WTC11 (cell line): ENCODE measurements around the gene NAA60. TPM values are rescaled to one million over a fixed set of nuclear protein-coding genes. Genes with fewer than 3 reads are reported as not detected.

ENCODE experiments used
- ATAC-seq: fragments of 200-7000 bp; cut with Tn5 transposase; 2 replicates; pipeline ENCODE4 v1.10.0; 2021; ENCODE audit warnings: mild to moderate bottlenecking, moderate library complexity
- CTCF ChIA-PET: fragments of 300-600 bp; sonication (Branson Sonifier 250); formaldehyde crosslinking; loops from one replicate; lab custom pipeline; 2021; ENCODE audit warnings: antibody characterized with exemption; lab: Charles Lee
- POLR2A ChIA-PET: fragments of 350-600 bp; sonication (Branson Sonifier 250); formaldehyde crosslinking; loops from one replicate; lab custom pipeline; 2021; ENCODE audit warnings: antibody characterized with exemption; lab: Charles Lee
- DNase-seq: peaks from one replicate; pipeline ENCODE4 v3.0.0; 2021; ENCODE audit warnings: low spot score
- H3K27ac Mint-ChIP-seq: 2 replicates; pipeline ENCODE4 v1.8.0; 2021; ENCODE audit warnings: mixed read lengths
- H3K27me3 Mint-ChIP-seq: 2 replicates; pipeline ENCODE4 v1.8.0; 2021; ENCODE audit warnings: low read depth, mild to moderate bottlenecking, moderate library complexity, mixed read lengths
- H3K36me3 Mint-ChIP-seq: 2 replicates; pipeline ENCODE4 v1.8.0; 2021; ENCODE audit warnings: mixed read lengths
- H3K4me1 Mint-ChIP-seq: 2 replicates; pipeline ENCODE4 v1.8.0; 2022; ENCODE audit warnings: mixed read lengths
- H3K4me3 Mint-ChIP-seq: 2 replicates; pipeline ENCODE4 v1.8.0; 2021; ENCODE audit warnings: mild to moderate bottlenecking, moderate library complexity, mixed read lengths
- H3K9me3 Mint-ChIP-seq: 2 replicates; pipeline ENCODE4 v1.8.0; 2021; ENCODE audit warnings: mixed read lengths
- FOXK1 ChIP-seq: sonication (generic); formaldehyde crosslinking; IDR thresholded peaks from 2 replicates; pipeline ENCODE4 v1.8.0; 2022; ENCODE audit warnings: mild to moderate bottlenecking, moderate library complexity, missing genetic modification reagents
- FOXP1 ChIP-seq: sonication (generic); formaldehyde crosslinking; IDR thresholded peaks from 2 replicates; pipeline ENCODE4 v1.8.0; 2022; ENCODE audit warnings: missing genetic modification reagents, mild to moderate bottlenecking, moderate library complexity, borderline replicate concordance
- GRHL2 ChIP-seq: fragments of 250-450 bp; sonication (Bioruptor Pico); IDR thresholded peaks from 2 replicates; pipeline ENCODE4 v1.8.0; 2022; ENCODE audit warnings: mild to moderate bottlenecking, moderate library complexity; ENCODE audit not compliant: insufficient replicate concordance, severe bottlenecking
- NFYB ChIP-seq: sonication (generic); formaldehyde crosslinking; conservative IDR thresholded peaks from 2 replicates; pipeline ENCODE4 v1.8.0; 2022; ENCODE audit warnings: low read depth, missing genetic modification reagents
- SOX15 ChIP-seq: fragments of 250-450 bp; sonication (Bioruptor Pico); IDR thresholded peaks from 2 replicates; pipeline ENCODE4 v1.9.0; 2021; ENCODE audit warnings: mild to moderate bottlenecking
- ZNF219 ChIP-seq: sonication (generic); formaldehyde crosslinking; IDR thresholded peaks from 2 replicates; pipeline ENCODE4 v1.8.0; 2023; ENCODE audit warnings: missing genetic modification reagents, mild to moderate bottlenecking, borderline replicate concordance
- ZNF416 ChIP-seq: fragments of 250-450 bp; sonication (Bioruptor Pico); IDR thresholded peaks from 2 replicates; pipeline ENCODE4 v1.9.0; 2021; ENCODE audit warnings: mild to moderate bottlenecking, inconsistent platforms
- total RNA-seq: library from RNA; stranded (reverse); gene quantifications from 3 replicates; pipeline ENCODE4 v1.2.3, GENCODE V29; 2021
- TF ChIP-seq, protein P1 (sequence below): sonication (generic); formaldehyde crosslinking; IDR thresholded peaks from 2 replicates; pipeline ENCODE4 v1.8.0; 2023; ENCODE audit warnings: mild to moderate bottlenecking, missing genetic modification reagents
- TF ChIP-seq, protein P2 (sequence below): sonication (generic); formaldehyde crosslinking; IDR thresholded peaks from 2 replicates; pipeline ENCODE4 v1.8.1; 2022; ENCODE audit warnings: low read depth, mild to moderate bottlenecking, moderate library complexity, missing genetic modification reagents, borderline replicate concordance
- TF ChIP-seq, protein P3 (sequence below): fragments of 250-450 bp; sonication (Bioruptor Pico); IDR thresholded peaks from 2 replicates; pipeline ENCODE4 v1.9.0; 2021; ENCODE audit warnings: mild to moderate bottlenecking
- TF ChIP-seq, protein P4 (sequence below): sonication (generic); formaldehyde crosslinking; IDR thresholded peaks from 2 replicates; pipeline ENCODE4 v1.8.1; 2023; ENCODE audit warnings: mild to moderate bottlenecking, missing genetic modification reagents, moderate library complexity
- TF ChIP-seq, protein P5 (sequence below): sonication (generic); formaldehyde crosslinking; IDR thresholded peaks from 2 replicates; pipeline ENCODE4 v1.8.1; 2023; ENCODE audit warnings: mild to moderate bottlenecking, missing genetic modification reagents
- TF ChIP-seq, protein P6 (sequence below): sonication (generic); formaldehyde crosslinking; IDR thresholded peaks from 2 replicates; pipeline ENCODE4 v1.8.0; 2023; ENCODE audit warnings: missing genetic modification reagents, mild to moderate bottlenecking, borderline replicate concordance

NAA60 gene
- total RNA-seq, 1 experiment from 2014 or later, result 50.3 TPM

DNA sequence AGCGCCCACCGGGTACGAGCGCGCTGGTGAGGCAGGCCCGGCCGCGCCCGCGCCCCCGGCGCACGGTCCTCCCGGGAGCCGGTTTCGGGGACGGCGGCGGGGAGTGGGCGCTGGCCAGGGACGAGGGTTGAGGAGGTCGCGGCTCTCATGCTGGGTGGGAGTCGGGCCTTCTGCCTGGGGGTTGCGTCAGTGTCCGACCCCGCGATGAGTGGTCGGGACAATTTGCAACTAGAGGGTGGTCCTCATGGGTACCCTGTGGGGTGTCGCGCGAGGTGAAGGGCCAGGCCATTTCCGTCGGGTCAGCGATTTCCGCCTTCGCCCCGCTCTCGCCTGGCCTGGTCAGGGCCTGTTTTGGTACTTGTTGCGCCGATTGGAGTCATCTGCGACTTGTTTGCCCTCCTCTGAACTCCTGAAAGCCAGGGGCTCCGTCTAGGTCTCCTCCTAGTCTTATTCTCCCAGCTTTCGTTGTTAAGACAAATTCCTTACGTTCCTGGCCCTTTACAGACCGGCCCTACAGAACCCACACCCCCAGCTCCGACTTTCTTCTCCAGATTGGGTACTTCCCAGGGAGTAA is 14.9 kb downstream of the NAA60 start:
- Mint-ChIP-seq H3K36me3 (no peaks in the 10 kb centered on the region), H3K27me3 (no peaks in the 10 kb centered on the region; the same call in 1 of the 2 replicates), H3K9me3 (no peaks in the 10 kb centered on the region), H3K27ac (peak overlapping the region; percentile 71), H3K4me1 (peaks cover 37% of the 10 kb centered on the region), H3K4me3 (peak overlapping the region; percentile 87)
- ChIA-PET POLR2A (interaction anchor here (1.0 kb wide), 1 partner anchor 15 kb away, joined by 4 read pairs; the partner anchor contains the start of genes NAA60 and ZNF597), CTCF (no interaction called here)
- ATAC-seq, result peak; percentile 5
- TF ChIP-seq SOX15 (CRISPR knock-in tag) (no peak), FOXK1 (CRISPR knock-in tag) (peak; percentile 19; the same call in 1 of the 2 replicates), ZNF219 (no peak; the same call in 1 of the 2 replicates)
- TF ChIP-seq, protein P1, sequence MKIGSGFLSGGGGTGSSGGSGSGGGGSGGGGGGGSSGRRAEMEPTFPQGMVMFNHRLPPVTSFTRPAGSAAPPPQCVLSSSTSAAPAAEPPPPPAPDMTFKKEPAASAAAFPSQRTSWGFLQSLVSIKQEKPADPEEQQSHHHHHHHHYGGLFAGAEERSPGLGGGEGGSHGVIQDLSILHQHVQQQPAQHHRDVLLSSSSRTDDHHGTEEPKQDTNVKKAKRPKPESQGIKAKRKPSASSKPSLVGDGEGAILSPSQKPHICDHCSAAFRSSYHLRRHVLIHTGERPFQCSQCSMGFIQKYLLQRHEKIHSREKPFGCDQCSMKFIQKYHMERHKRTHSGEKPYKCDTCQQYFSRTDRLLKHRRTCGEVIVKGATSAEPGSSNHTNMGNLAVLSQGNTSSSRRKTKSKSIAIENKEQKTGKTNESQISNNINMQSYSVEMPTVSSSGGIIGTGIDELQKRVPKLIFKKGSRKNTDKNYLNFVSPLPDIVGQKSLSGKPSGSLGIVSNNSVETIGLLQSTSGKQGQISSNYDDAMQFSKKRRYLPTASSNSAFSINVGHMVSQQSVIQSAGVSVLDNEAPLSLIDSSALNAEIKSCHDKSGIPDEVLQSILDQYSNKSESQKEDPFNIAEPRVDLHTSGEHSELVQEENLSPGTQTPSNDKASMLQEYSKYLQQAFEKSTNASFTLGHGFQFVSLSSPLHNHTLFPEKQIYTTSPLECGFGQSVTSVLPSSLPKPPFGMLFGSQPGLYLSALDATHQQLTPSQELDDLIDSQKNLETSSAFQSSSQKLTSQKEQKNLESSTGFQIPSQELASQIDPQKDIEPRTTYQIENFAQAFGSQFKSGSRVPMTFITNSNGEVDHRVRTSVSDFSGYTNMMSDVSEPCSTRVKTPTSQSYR (CRISPR knock-in tag), result no peak
- TF ChIP-seq, protein P2, sequence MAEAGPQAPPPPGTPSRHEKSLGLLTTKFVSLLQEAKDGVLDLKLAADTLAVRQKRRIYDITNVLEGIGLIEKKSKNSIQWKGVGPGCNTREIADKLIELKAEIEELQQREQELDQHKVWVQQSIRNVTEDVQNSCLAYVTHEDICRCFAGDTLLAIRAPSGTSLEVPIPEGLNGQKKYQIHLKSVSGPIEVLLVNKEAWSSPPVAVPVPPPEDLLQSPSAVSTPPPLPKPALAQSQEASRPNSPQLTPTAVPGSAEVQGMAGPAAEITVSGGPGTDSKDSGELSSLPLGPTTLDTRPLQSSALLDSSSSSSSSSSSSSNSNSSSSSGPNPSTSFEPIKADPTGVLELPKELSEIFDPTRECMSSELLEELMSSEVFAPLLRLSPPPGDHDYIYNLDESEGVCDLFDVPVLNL (CRISPR knock-in tag), result no peak
- peak; percentile 35 for DNase-seq

DNA sequence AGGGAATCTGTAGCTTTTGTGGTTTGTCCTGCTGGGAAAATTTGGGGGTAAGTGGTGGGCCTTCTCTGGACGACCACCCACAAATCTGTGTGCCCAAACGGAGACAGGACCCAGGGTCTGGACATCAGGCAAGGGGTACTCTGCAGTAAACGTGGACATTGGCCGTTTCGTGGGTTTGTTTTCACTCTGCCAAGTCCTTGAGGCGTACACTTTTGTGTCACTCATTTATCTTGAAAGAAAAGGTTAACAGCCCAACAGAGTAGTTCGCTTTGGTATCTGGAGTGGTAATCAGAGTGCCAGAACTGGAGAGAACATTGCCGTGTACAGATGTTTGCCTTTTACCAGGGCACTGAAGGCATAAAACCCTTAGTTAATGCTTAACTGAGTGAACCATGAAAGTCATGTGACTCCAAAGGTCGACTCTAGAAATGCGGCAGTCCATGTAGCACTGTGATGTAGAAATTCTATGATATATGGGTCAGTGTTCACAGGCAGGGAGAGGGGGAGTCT is 15.4 kb downstream of the NAA60 start:
- Mint-ChIP-seq H3K27ac (peak overlapping the region; percentile 71), H3K36me3 (no peaks in the 10 kb centered on the region), H3K27me3 (no peaks in the 10 kb centered on the region; the same call in 1 of the 2 replicates), H3K4me1 (peaks cover 37% of the 10 kb centered on the region), H3K4me3 (peak overlapping the region; percentile 87), H3K9me3 (no peaks in the 10 kb centered on the region)
- ATAC-seq (no peak), DNase-seq (no peak)
- TF ChIP-seq, protein P3, sequence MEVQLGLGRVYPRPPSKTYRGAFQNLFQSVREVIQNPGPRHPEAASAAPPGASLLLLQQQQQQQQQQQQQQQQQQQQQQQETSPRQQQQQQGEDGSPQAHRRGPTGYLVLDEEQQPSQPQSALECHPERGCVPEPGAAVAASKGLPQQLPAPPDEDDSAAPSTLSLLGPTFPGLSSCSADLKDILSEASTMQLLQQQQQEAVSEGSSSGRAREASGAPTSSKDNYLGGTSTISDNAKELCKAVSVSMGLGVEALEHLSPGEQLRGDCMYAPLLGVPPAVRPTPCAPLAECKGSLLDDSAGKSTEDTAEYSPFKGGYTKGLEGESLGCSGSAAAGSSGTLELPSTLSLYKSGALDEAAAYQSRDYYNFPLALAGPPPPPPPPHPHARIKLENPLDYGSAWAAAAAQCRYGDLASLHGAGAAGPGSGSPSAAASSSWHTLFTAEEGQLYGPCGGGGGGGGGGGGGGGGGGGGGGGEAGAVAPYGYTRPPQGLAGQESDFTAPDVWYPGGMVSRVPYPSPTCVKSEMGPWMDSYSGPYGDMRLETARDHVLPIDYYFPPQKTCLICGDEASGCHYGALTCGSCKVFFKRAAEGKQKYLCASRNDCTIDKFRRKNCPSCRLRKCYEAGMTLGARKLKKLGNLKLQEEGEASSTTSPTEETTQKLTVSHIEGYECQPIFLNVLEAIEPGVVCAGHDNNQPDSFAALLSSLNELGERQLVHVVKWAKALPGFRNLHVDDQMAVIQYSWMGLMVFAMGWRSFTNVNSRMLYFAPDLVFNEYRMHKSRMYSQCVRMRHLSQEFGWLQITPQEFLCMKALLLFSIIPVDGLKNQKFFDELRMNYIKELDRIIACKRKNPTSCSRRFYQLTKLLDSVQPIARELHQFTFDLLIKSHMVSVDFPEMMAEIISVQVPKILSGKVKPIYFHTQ (CRISPR knock-in tag), result no peak
- TF ChIP-seq, protein P4, sequence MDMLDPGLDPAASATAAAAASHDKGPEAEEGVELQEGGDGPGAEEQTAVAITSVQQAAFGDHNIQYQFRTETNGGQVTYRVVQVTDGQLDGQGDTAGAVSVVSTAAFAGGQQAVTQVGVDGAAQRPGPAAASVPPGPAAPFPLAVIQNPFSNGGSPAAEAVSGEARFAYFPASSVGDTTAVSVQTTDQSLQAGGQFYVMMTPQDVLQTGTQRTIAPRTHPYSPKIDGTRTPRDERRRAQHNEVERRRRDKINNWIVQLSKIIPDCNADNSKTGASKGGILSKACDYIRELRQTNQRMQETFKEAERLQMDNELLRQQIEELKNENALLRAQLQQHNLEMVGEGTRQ (CRISPR knock-in tag), result peak; percentile 40; the same call in 1 of the 2 replicates
- CTCF ChIA-PET, result no interaction called here
- POLR2A ChIA-PET, result interaction anchor here (1.0 kb wide), 1 partner anchor 15 kb away, joined by 4 read pairs; the partner anchor contains the start of genes NAA60 and ZNF597

DNA sequence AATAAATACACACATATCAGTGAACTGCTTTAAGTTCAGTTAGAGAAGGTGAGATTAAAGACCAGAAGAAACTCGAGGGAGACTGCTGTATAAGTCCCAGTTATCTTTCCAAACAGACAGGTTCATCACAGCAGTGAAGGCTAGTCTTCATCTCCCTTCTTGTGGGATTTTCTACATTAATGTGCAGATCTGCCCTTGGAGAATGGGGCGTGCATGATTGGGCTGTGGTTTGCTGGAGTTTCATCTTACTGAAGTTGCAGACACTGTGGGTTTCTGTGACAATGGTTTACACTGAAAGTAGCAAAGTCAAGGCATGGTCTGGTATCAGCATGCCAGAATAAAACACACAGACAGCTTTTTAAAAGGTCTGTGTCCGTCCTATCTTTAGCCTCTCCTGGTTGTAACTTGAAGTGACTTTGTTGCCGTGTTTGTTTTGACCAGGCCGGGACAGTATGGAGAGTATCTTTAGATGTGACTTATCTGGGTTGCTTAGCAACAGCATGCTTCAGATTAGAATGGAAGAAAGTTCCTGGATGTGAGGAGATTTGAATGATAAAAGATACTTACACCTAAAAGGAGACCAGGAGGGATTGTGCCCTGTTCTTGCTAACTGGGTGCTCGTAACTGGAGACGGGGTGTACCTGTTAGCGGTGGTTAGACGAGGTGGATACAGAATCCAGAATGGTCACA is 16.1 kb downstream of the NAA60 start:
- CTCF ChIA-PET, result no interaction called here
- H3K27me3 Mint-ChIP-seq, result no peaks in the 10 kb centered on the region; the same call in 1 of the 2 replicates
- H3K4me1 Mint-ChIP-seq, result peaks cover 43% of the 10 kb centered on the region
- ATAC-seq (no peak; the same call in none of the 2 replicates), DNase-seq (no peak)
- H3K36me3 Mint-ChIP-seq, result no peaks in the 10 kb centered on the region
- H3K9me3 Mint-ChIP-seq, result no peaks in the 10 kb centered on the region
- peak overlapping the region; percentile 71 for H3K27ac Mint-ChIP-seq
- POLR2A ChIA-PET, result no interaction called here
- peak overlapping the region; percentile 87 for H3K4me3 Mint-ChIP-seq
- TF ChIP-seq FOXP1 (CRISPR knock-in tag) (no peak), NFYB (CRISPR knock-in tag) (no peak), GRHL2 (CRISPR knock-in tag) (no peak), ZNF416 (CRISPR knock-in tag) (no peak)
- TF ChIP-seq, protein P5, sequence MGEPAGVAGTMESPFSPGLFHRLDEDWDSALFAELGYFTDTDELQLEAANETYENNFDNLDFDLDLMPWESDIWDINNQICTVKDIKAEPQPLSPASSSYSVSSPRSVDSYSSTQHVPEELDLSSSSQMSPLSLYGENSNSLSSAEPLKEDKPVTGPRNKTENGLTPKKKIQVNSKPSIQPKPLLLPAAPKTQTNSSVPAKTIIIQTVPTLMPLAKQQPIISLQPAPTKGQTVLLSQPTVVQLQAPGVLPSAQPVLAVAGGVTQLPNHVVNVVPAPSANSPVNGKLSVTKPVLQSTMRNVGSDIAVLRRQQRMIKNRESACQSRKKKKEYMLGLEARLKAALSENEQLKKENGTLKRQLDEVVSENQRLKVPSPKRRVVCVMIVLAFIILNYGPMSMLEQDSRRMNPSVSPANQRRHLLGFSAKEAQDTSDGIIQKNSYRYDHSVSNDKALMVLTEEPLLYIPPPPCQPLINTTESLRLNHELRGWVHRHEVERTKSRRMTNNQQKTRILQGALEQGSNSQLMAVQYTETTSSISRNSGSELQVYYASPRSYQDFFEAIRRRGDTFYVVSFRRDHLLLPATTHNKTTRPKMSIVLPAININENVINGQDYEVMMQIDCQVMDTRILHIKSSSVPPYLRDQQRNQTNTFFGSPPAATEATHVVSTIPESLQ (CRISPR knock-in tag), result no peak
- TF ChIP-seq, protein P6, sequence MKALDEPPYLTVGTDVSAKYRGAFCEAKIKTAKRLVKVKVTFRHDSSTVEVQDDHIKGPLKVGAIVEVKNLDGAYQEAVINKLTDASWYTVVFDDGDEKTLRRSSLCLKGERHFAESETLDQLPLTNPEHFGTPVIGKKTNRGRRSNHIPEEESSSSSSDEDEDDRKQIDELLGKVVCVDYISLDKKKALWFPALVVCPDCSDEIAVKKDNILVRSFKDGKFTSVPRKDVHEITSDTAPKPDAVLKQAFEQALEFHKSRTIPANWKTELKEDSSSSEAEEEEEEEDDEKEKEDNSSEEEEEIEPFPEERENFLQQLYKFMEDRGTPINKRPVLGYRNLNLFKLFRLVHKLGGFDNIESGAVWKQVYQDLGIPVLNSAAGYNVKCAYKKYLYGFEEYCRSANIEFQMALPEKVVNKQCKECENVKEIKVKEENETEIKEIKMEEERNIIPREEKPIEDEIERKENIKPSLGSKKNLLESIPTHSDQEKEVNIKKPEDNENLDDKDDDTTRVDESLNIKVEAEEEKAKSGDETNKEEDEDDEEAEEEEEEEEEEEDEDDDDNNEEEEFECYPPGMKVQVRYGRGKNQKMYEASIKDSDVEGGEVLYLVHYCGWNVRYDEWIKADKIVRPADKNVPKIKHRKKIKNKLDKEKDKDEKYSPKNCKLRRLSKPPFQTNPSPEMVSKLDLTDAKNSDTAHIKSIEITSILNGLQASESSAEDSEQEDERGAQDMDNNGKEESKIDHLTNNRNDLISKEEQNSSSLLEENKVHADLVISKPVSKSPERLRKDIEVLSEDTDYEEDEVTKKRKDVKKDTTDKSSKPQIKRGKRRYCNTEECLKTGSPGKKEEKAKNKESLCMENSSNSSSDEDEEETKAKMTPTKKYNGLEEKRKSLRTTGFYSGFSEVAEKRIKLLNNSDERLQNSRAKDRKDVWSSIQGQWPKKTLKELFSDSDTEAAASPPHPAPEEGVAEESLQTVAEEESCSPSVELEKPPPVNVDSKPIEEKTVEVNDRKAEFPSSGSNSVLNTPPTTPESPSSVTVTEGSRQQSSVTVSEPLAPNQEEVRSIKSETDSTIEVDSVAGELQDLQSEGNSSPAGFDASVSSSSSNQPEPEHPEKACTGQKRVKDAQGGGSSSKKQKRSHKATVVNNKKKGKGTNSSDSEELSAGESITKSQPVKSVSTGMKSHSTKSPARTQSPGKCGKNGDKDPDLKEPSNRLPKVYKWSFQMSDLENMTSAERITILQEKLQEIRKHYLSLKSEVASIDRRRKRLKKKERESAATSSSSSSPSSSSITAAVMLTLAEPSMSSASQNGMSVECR, result no peak
